ENCODE measurements around the gene PAPPA.

- TF ChIP-seq CTCF (IDR thresholded peaks at IDR 0.05; ENCODE audit: insufficient read depth, low read length, poor library complexity, severe bottlenecking) (no peak), EZH2phosphoT487 (conservative IDR thresholded peaks at IDR 0.05; ENCODE audit: low read length) (no peak)
Observed at GRCh38 chr9:116182876-116183275, 29.3 kb downstream of the PAPPA start.

All from SU-DHL-6 (cell line).